HG03095 (cell line): ENCODE results near the gene DLG5.

Source experiments
- ATAC-seq: cut with Tn5 transposase; IDR thresholded peaks from one replicate; pipeline ENCODE4 v1.9.1; 2021; ENCODE audit warnings: moderate library complexity; ENCODE audit not compliant: unreplicated experiment

DLG5 gene

GRCh38 chr10:77915319-77916105, 11.0 kb downstream of the DLG5 start:
- no peak for ATAC-seq

- no peak for ATAC-seq
Measured at GRCh38 chr10:77913090-77913489, 13.5 kb downstream of the DLG5 start.

GRCh38 chr10:77912576-77912975, 14.0 kb downstream of the DLG5 start:
- no peak for ATAC-seq

GRCh38 chr10:77911535-77912123, 14.9 kb downstream of the DLG5 start:
- ATAC-seq = no peak

GRCh38 chr10:77910524-77911145, 15.9 kb downstream of the DLG5 start:
- ATAC-seq = no peak

GRCh38 chr10:77909749-77910375, 16.7 kb downstream of the DLG5 start:
- ATAC-seq = no peak

GRCh38 chr10:77909021-77909748, 17.4 kb downstream of the DLG5 start:
- no peak for ATAC-seq

GRCh38 chr10:77907900-77908717, 18.4 kb downstream of the DLG5 start:
- no peak for ATAC-seq

GRCh38 chr10:77907462-77907861, 19.1 kb downstream of the DLG5 start:
- no peak for ATAC-seq

GRCh38 chr10:77906951-77907421, 19.6 kb downstream of the DLG5 start:
- no peak for ATAC-seq

GRCh38 chr10:77905781-77906180, 20.8 kb downstream of the DLG5 start:
- ATAC-seq = no peak

GRCh38 chr10:77905086-77905748, 21.3 kb downstream of the DLG5 start:
- no peak for ATAC-seq

- no peak for ATAC-seq
Measured at GRCh38 chr10:77904100-77904840, 22.3 kb downstream of the DLG5 start.

- no peak for ATAC-seq
Measured at GRCh38 chr10:77902159-77902558, 24.4 kb downstream of the DLG5 start.

- ATAC-seq = no peak
Measured at GRCh38 chr10:77901743-77902142, 24.8 kb downstream of the DLG5 start.

GRCh38 chr10:77899690-77900089, 26.9 kb downstream of the DLG5 start:
- no peak for ATAC-seq

- no peak for ATAC-seq
Measured at GRCh38 chr10:77899080-77899477, 27.5 kb downstream of the DLG5 start.

GRCh38 chr10:77898323-77899079, 28.1 kb downstream of the DLG5 start:
- no peak for ATAC-seq
